Activated CD4-positive, CD25-positive, alpha-beta regulatory T cell treated with anti-CD3 and anti-CD28 coated beads, Interleukin-2, amount 50 U/mL, for 72 hours (primary cell): Measurements from ENCODE around the gene PGLYRP2.

Experiments
- DNase-seq: peaks from one replicate; pipeline ENCODE4 v3.0.0; 2021

The PGLYRP2 gene

GRCh38 chr19:15422296-15423075 is 56.8 kb downstream of the PGLYRP2 start:
- no peak for DNase-seq

- DNase-seq = no peak
Observed at GRCh38 chr19:15421721-15422260, 57.5 kb downstream of the PGLYRP2 start.

GRCh38 chr19:15421136-15421695 is 58.1 kb downstream of the PGLYRP2 start:
- DNase-seq = no peak

- DNase-seq = no peak
Observed at GRCh38 chr19:15419413-15420025, 59.8 kb downstream of the PGLYRP2 start.
